Lower leg skin (tissue), 4 donors: Measurements from ENCODE around the gene IL1RAP. TPM values are rescaled to one million over a fixed set of nuclear protein-coding genes. Genes with fewer than 3 reads are reported as not detected.

Source experiments
- DNase-seq, 2 donors: peaks; one replicate each; pipeline ENCODE4 v3.0.0-alpha.2; 2019; ENCODE audit warnings: low spot score in 2 of 2
- H3K4me3 ChIP-seq: fragments of 200-600 bp; sonication (generic); 2 replicates; pipeline ENCODE4 v1.5.1; 2017; ENCODE audit warnings: mild to moderate bottlenecking, low read depth; ENCODE audit not compliant: poor library complexity, severe bottlenecking
- POLR2A ChIP-seq, 2 donors: fragments of 450-650 bp; IDR thresholded peaks; one replicate each; pipeline ENCODE4 v1.6.1; 2016 to 2017; ENCODE audit warnings: antibody characterized with exemption in 2 of 2, mild to moderate bottlenecking in 1 of 2, moderate library complexity in 1 of 2
- WGBS, 2 donors: methylation state at CpG; one replicate each; pipeline ENCODE4 v1.1.5; 2018; 5-methylcytosine and 5-hydroxymethylcytosine counted together
- intact Hi-C: fragments of 100-400 bp; cut with DNase I; formaldehyde crosslinking; loops from one replicate; pipeline ENCODE4 v1.15.0; 2023; ENCODE audit warnings: low total_unique reads
- total RNA-seq, 4 donors: library from RNA; depleted of rRNA; stranded (reverse); fragments of >200 nt; gene quantifications; one replicate each; pipeline ENCODE4 v1.1.0, GENCODE V29; 2016
- TF ChIP-seq, protein P1 (sequence below), 3 donors: fragments of 450-650 bp; IDR thresholded peaks; one replicate each; pipeline ENCODE4 v1.5.1; 2016; ENCODE audit warnings: antibody characterized with exemption in 3 of 3, mild to moderate bottlenecking in 3 of 3, moderate library complexity in 2 of 3

The IL1RAP gene
- total RNA-seq, 4 donors from 2014 or later, result 18.5 to 37.7 (median 23.9) TPM

DNA sequence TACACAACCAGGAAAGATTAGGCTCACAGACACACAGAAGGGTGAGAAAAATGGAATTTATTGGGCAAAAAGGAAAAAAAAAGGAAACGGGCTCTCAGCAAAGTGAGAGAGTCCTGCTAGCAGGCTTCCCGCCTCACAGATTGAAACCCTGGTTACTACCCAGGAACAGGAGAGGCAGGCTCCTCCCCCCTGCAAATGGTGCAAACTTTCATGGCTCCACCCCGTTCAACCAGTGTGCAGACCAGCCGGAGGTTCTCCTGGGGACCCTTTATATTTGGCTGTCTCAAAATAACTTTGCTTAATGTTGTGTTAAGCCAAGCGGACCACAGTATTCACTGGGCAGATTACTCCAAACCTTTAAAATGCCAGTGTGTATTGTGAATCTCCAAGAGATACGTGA lies 40.3 kb downstream of the IL1RAP start:
- no peak for DNase-seq
- TF ChIP-seq POLR2A (IDR thresholded peaks at IDR 0.05), result no peak
- TF ChIP-seq, protein P1, sequence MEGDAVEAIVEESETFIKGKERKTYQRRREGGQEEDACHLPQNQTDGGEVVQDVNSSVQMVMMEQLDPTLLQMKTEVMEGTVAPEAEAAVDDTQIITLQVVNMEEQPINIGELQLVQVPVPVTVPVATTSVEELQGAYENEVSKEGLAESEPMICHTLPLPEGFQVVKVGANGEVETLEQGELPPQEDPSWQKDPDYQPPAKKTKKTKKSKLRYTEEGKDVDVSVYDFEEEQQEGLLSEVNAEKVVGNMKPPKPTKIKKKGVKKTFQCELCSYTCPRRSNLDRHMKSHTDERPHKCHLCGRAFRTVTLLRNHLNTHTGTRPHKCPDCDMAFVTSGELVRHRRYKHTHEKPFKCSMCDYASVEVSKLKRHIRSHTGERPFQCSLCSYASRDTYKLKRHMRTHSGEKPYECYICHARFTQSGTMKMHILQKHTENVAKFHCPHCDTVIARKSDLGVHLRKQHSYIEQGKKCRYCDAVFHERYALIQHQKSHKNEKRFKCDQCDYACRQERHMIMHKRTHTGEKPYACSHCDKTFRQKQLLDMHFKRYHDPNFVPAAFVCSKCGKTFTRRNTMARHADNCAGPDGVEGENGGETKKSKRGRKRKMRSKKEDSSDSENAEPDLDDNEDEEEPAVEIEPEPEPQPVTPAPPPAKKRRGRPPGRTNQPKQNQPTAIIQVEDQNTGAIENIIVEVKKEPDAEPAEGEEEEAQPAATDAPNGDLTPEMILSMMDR (IDR thresholded peaks at IDR 0.05), result no peak
- H3K4me3 ChIP-seq, result no peak overlapping the region
- intact Hi-C loops, result no loop called here
- WGBS, 2 donors, result 87 to 94% methylated on average over 6 of the region's 6 CpGs

DNA sequence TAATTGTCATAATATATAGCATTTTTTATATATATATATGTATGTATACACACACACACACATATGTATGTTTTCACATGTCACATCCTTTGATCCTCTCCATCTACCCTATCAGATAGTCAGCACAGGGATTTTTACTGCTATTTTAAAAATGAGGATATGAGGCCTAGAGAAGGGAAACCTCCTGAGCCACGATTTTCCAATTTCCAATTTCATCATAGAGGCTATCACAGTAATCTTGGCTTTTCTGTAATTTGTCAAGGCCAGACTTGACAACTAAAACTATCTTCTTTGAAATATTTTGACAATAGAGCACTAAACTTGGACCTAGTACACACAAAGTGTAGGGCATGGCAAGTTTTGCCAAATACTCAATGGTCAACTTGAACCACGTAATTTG lies 42.5 kb downstream of the IL1RAP start:
- no peak overlapping the region for H3K4me3 ChIP-seq
- 76 to 84% methylated on average over 2 of the region's 2 CpGs for WGBS, 2 donors
- DNase-seq, result no peak
- no peak for TF ChIP-seq POLR2A (IDR thresholded peaks at IDR 0.05)
- TF ChIP-seq, protein P1 (IDR thresholded peaks at IDR 0.05), result no peak
- intact Hi-C loops, result no loop called here

DNA sequence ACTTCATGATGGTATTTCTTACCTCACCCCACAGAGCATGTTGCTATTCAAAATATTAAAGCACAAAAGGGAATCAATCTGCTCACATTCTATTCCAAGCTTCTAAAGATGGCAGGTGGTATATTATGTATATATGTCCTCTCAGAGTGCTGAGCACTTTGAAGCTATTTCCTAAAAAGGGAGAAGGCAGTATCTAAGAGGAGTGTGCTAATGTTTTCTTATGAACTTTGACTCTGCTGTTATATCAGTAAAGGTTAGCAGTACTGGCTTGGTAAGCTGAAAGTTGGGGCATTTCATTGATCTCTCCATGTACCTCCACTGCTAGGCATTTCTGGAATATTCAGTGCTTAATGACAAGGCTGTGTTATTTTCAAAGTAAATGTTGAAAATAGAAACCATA lies 43.4 kb downstream of the IL1RAP start:
- intact Hi-C loops, result no loop called here
- no peak overlapping the region for H3K4me3 ChIP-seq
- TF ChIP-seq, protein P1 (IDR thresholded peaks at IDR 0.05), result no peak
- no peak for TF ChIP-seq POLR2A (IDR thresholded peaks at IDR 0.05)
- DNase-seq, result no peak

DNA sequence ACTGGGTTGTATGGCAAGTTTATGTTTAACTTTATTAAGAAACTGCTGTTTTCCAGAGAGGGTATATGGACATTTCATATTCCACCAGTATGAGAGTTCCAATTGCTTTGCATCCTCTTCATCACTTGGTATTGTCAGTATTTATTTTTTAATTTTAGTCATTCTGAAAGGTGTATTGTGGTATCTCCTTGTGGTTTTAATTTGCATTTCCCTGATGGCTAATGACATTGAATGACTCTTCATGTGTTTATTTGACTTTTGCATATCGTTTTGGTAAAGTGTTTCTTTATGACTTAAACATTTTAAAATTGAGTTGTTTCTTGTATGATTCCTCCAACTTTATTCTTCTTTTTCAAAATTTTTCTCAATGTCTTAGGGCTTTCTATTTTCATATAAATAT lies 44.4 kb downstream of the IL1RAP start:
- WGBS, 2 donors, result 81 to 84% methylated on average over 1 of the region's 1 CpG
- DNase-seq, result no peak

DNA sequence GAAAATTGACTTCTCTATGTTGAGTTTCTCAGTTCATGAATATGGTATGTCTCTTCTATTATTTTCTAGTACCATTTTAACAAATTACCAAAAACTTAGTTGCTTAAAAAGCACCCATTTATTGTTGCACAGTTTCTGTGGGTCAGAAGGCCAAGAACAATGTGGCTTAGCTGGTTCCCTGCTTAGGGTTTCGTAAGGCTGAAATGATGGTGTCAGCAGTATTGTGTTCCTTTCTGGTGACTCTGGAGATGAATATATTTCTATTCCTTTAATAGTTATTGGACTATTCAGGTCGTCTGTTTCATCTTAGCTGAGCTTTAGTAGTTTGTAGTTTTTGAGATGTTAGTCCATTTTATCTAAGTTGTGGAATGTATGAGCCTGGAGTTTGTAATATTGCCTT lies 44.9 kb downstream of the IL1RAP start:
- DNase-seq, result no peak
- intact Hi-C loops, result no loop called here
- 61 to 79% methylated on average over 2 of the region's 2 CpGs for WGBS, 2 donors
- no peak for TF ChIP-seq POLR2A (IDR thresholded peaks at IDR 0.05)
- TF ChIP-seq, protein P1 (IDR thresholded peaks at IDR 0.05), result no peak
- H3K4me3 ChIP-seq, result no peak overlapping the region

More for the DNA sequence above, 44.4 kb downstream of the IL1RAP start:
- TF ChIP-seq, protein P1 (IDR thresholded peaks at IDR 0.05), result no peak
- no peak for TF ChIP-seq POLR2A (IDR thresholded peaks at IDR 0.05)
- H3K4me3 ChIP-seq, result no peak overlapping the region
- intact Hi-C loops, result no loop called here
